Natural killer cell (primary cell): ENCODE measurements around the gene NOL3. TPM values are rescaled to one million over a fixed set of nuclear protein-coding genes. Genes with fewer than 3 reads are reported as not detected.

Source experiments
- ATAC-seq, 3 donors: fragments of 150-1000 bp in 2 of 3; fragments of 200-7000 bp in 1 of 3; cut with Tn5 transposase; 1 replicate in 1 of 3; 2 replicates in 2 of 3; pipeline ENCODE4 v1.10.0; 2021; ENCODE audit warnings: mild to moderate bottlenecking in 2 of 3, moderate library complexity in 2 of 3
- DNase-seq, 2 donors: peaks; one replicate each; pipeline versions ENCODE4 v3.0.0 to v3.0.0-alpha.2; 2013 to 2021; ENCODE audit warnings: mixed read lengths in 1 of 2
- H3K27ac ChIP-seq: one replicate; pipeline ENCODE4 v1.5.1; 2013; ENCODE audit warnings: mild to moderate bottlenecking, low read length
- H3K27me3 ChIP-seq: one replicate; pipeline ENCODE4 v1.6.1; 2013; ENCODE audit warnings: low read length; ENCODE audit not compliant: control insufficient read depth, insufficient read depth
- H3K36me3 ChIP-seq: one replicate; pipeline ENCODE4 v1.6.1; 2013; ENCODE audit warnings: low read length; ENCODE audit not compliant: control insufficient read depth, insufficient read depth
- H3K4me1 ChIP-seq: one replicate; pipeline ENCODE4 v1.6.1; 2013; ENCODE audit warnings: low read length; ENCODE audit not compliant: control insufficient read depth, insufficient read depth
- H3K4me3 ChIP-seq: one replicate; pipeline ENCODE4 v1.5.1; 2013; ENCODE audit warnings: low read length
- H3K9me3 ChIP-seq: one replicate; pipeline ENCODE4 v1.6.1; 2013; ENCODE audit warnings: low read length; ENCODE audit not compliant: control insufficient read depth, insufficient read depth
- H3K27ac Mint-ChIP-seq, 2 donors: one replicate each; pipeline ENCODE4 v1.8.0; 2022; ENCODE audit warnings: mild to moderate bottlenecking in 2 of 2, mixed read lengths in 2 of 2, moderate library complexity in 1 of 2
- H3K27me3 Mint-ChIP-seq, 2 donors: one replicate each; pipeline ENCODE4 v1.8.0; 2022; ENCODE audit warnings: low read depth in 2 of 2, mixed read lengths in 2 of 2
- H3K36me3 Mint-ChIP-seq: one replicate; pipeline ENCODE4 v1.8.0; 2022; ENCODE audit warnings: mixed read lengths
- H3K4me1 Mint-ChIP-seq, 2 donors: one replicate each; pipeline ENCODE4 v1.8.0; 2022; ENCODE audit warnings: mixed read lengths in 2 of 2
- H3K4me3 Mint-ChIP-seq: one replicate; pipeline ENCODE4 v1.8.0; 2022; ENCODE audit warnings: mild to moderate bottlenecking, moderate library complexity, mixed read lengths
- H3K9me3 Mint-ChIP-seq, 2 donors: one replicate each; pipeline ENCODE4 v1.8.0; 2022; ENCODE audit warnings: mixed read lengths in 2 of 2
- WGBS: methylation state at CpG from one replicate; pipeline ENCODE4 v1.1.7; 2013; ENCODE audit warnings: missing lambda C conversion rate; ENCODE audit not compliant: insufficient coverage; 5-methylcytosine and 5-hydroxymethylcytosine counted together
- intact Hi-C: fragments of 100-400 bp; cut with micrococcal nuclease; formaldehyde crosslinking; loops from one replicate; pipeline ENCODE4 v1.14.2; 2022
- total RNA-seq, 4 donors: library from RNA; stranded (reverse); fragments of 120-200 nt in 1 of 4; gene quantifications; one replicate each; pipeline versions ENCODE4 v1.2.3 to v1.2.4, GENCODE V29; 2013 to 2022
- TF ChIP-seq, protein P1 (sequence below): fragments of 200-600 bp; IDR thresholded peaks from one replicate; pipeline ENCODE4 v1.8.0; 2022; ENCODE audit warnings: antibody characterized with exemption

Gene NOL3
- total RNA-seq, 3 donors from 2014 or later (not counting 1 experiment from before 2014, with no cell fraction given) = 0.88 to 1.3 (median 1.3) TPM

DNA sequence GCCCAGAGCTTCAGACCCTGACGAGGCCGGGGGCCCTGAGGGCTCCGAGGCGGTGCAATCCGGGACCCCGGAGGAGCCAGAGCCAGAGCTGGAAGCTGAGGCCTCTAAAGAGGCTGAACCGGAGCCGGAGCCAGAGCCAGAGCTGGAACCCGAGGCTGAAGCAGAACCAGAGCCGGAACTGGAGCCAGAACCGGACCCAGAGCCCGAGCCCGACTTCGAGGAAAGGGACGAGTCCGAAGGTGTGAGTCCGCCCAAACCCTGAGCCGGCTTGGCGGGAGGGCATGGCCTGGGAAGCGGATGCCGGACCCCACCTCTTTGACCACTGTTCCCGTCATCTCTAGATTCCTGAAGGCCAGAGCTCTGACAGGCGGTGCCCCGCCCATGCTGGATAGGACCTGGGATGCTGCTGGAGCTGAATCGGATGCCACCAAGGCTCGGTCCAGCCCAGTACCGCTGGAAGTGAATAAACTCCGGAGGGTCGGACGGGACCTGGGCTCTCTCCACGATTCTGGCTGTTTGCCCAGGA, 4.4 kb downstream of the NOL3 start:
- TF ChIP-seq, protein P1, sequence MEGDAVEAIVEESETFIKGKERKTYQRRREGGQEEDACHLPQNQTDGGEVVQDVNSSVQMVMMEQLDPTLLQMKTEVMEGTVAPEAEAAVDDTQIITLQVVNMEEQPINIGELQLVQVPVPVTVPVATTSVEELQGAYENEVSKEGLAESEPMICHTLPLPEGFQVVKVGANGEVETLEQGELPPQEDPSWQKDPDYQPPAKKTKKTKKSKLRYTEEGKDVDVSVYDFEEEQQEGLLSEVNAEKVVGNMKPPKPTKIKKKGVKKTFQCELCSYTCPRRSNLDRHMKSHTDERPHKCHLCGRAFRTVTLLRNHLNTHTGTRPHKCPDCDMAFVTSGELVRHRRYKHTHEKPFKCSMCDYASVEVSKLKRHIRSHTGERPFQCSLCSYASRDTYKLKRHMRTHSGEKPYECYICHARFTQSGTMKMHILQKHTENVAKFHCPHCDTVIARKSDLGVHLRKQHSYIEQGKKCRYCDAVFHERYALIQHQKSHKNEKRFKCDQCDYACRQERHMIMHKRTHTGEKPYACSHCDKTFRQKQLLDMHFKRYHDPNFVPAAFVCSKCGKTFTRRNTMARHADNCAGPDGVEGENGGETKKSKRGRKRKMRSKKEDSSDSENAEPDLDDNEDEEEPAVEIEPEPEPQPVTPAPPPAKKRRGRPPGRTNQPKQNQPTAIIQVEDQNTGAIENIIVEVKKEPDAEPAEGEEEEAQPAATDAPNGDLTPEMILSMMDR = no peak
- no peak overlapping the region for H3K27ac Mint-ChIP-seq
- peaks cover 16% of the 10 kb centered on the region for H3K27me3 ChIP-seq
- H3K27me3 Mint-ChIP-seq = peaks cover 17 to 22% of the 10 kb centered on the region in 2 donors
- peaks cover 35 to 63% of the 10 kb centered on the region in 2 donors for H3K4me1 Mint-ChIP-seq
- H3K4me1 ChIP-seq = peaks cover 52% of the 10 kb centered on the region
- no peaks in the 10 kb centered on the region for H3K36me3 ChIP-seq
- peak overlapping the region; percentile 38 for H3K4me3 ChIP-seq
- DNase-seq = no peak
- H3K27ac ChIP-seq = no peak overlapping the region
- H3K36me3 Mint-ChIP-seq = no peaks in the 10 kb centered on the region
- ATAC-seq = no peak
- intact Hi-C loops = loop anchor here (2.0 kb wide), 1 partner anchor 14 kb away; no protein-coding TSS in a partner anchor
- H3K4me3 Mint-ChIP-seq = peak overlapping the region; percentile 9
- no peaks in the 10 kb centered on the region for H3K9me3 ChIP-seq
- 39% methylated on average over 31 of the region's 31 CpGs for WGBS
- no peaks in the 10 kb centered on the region for H3K9me3 Mint-ChIP-seq

DNA sequence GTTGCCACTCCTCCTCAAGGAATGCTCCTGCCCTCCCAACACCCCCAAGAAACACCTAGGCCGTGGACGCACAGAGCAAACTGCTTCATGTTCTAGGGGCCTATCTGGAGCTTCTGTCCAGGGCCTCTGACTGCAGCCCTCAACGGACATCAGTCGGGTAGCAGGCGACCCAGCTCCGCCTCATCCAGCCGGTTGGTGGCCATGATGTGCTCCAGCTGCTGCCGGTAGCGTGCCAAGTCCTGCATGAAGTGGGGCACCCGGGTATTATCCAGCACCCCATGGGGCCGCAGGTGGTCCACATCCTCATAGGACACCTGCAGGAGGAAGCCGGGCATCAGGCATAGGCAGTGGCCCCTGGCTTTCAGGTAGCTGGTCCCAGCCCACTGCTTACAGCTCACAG, 6.3 kb downstream of the NOL3 start:
- no peaks in the 10 kb centered on the region for H3K9me3 Mint-ChIP-seq
- H3K4me3 Mint-ChIP-seq = peak overlapping the region; percentile 53
- ATAC-seq (no peak), DNase-seq (no peak)
- WGBS = 94% methylated on average over 12 of the region's 12 CpGs
- Histone ChIP-seq H3K4me3 (no peak overlapping the region), H3K36me3 (no peaks in the 10 kb centered on the region), H3K27ac (no peak overlapping the region), H3K9me3 (no peaks in the 10 kb centered on the region), H3K27me3 (peaks cover 3% of the 10 kb centered on the region), H3K4me1 (peaks cover 39% of the 10 kb centered on the region)
- TF ChIP-seq, protein P1 = no peak
- peaks cover 2 to 7% of the 10 kb centered on the region in 2 donors for H3K27me3 Mint-ChIP-seq
- no peaks in the 10 kb centered on the region for H3K36me3 Mint-ChIP-seq
- H3K4me1 Mint-ChIP-seq = peaks cover 21 to 48% of the 10 kb centered on the region in 2 donors
- no peak overlapping the region for H3K27ac Mint-ChIP-seq
- intact Hi-C loops = no loop called here

GRCh38 chr16:67177743-67178699, 7.7 kb downstream of the NOL3 start:
- no peak overlapping the region for H3K27ac ChIP-seq
- intact Hi-C loops = no loop called here

More at GRCh38 chr16:67177743-67178699, 7.7 kb downstream of the NOL3 start:
- H3K27me3 ChIP-seq = no peaks in the 10 kb centered on the region
- H3K27ac Mint-ChIP-seq = no peak overlapping the region
- peak overlapping the region; percentile 67 for H3K4me3 Mint-ChIP-seq
- H3K9me3 ChIP-seq = no peaks in the 10 kb centered on the region
- ATAC-seq (peak; percentile 51 to 57 (median 55)), DNase-seq (peak in 1 of 2 donors; percentile 82)
- no peak overlapping the region for H3K4me3 ChIP-seq
- H3K9me3 Mint-ChIP-seq = no peaks in the 10 kb centered on the region
- peaks cover 40% of the 10 kb centered on the region for H3K4me1 ChIP-seq
- TF ChIP-seq, protein P1 = no peak
- 4% methylated on average over 73 of the region's 73 CpGs for WGBS
- no peaks in the 10 kb centered on the region for H3K36me3 ChIP-seq
- peaks cover 18 to 43% of the 10 kb centered on the region in 2 donors for H3K4me1 Mint-ChIP-seq
- no peaks in the 10 kb centered on the region for H3K36me3 Mint-ChIP-seq
- H3K27me3 Mint-ChIP-seq = peaks cover 0 to 3% of the 10 kb centered on the region in 2 donors
